NCI-H82 (cell line): Measurements from ENCODE around the gene DNASE1L2.

Source experiments
- DNase-seq: peaks from one replicate; lab custom pipeline; 2025; lab: John Stamatoyannopoulos, UW

The DNASE1L2 gene

GRCh38 chr16:2287916-2288547 is 51.8 kb downstream of the DNASE1L2 start:
- DNase-seq: no peak
